ENCODE data around the gene TXNDC5. TPM values are rescaled to one million over a fixed set of nuclear protein-coding genes. Genes with fewer than 3 reads are reported as not detected.

The TXNDC5 gene
- total and polyA plus RNA-seq, 2 donors (not counting 3 experiments of a cell fraction or from before 2014, with no cell fraction given) = 1,665 to 2,629 TPM

DNA sequence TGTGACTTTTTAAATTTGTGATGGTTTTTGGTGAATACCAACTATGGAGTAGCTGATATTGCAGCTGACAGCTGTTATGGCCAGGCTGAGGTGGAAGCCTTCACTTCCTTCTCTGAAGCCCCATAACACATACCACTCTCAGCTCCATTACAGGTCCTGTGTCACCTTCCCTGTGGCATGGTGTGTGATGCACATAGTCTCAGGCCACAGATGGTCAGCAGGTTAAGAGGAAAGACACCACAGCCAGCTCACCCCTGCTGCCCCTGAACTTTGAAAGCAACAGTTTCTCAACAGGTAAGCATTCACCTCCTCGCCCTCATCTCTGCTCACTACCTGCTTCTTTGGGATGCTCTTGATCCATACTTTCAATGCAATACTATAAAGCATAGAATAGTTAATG is 7.7 kb downstream of the TXNDC5 start:
- dilution Hi-C loops (cut with MboI; ENCODE audit: extremely low pct_ligation_motif_present, low sequenced_read_pairs) = no loop called here
- peak overlapping the region; percentile 94 for H3K27ac ChIP-seq (ENCODE audit: insufficient read depth, low read depth, low read length)
- peaks cover 100% of the 10 kb centered on the region for H3K79me2 ChIP-seq (ENCODE audit: control insufficient read depth, insufficient read depth, low read length)
- H3K36me3 ChIP-seq (ENCODE audit: control insufficient read depth in 2 of 2, extremely low read depth in 1 of 2, insufficient read depth in 2 of 2, low read length in 2 of 2) = peaks cover 74 to 81% of the 10 kb centered on the region in 2 experiments
- H2AFZ ChIP-seq (ENCODE audit: low read depth, low read length) = no peak overlapping the region
- TF ChIP-seq, protein P1, sequence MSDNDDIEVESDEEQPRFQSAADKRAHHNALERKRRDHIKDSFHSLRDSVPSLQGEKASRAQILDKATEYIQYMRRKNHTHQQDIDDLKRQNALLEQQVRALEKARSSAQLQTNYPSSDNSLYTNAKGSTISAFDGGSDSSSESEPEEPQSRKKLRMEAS (IDR thresholded peaks at IDR 0.05; ENCODE audit: insufficient read depth, insufficient read length) = no peak
- no peak for TF ChIP-seq EZH2 (IDR thresholded peaks at IDR 0.05; ENCODE audit: borderline replicate concordance, low read depth, low read length, severe bottlenecking)
- TF ChIP-seq POLR2AphosphoS5 (IDR thresholded peaks at IDR 0.05; ENCODE audit: insufficient read depth, low read depth, low read length) = peak; percentile 35
- no peak for TF ChIP-seq GATA2 (IDR thresholded peaks at IDR 0.05; ENCODE audit: insufficient read depth, insufficient read length, low read depth, low read length)
- ChIA-PET POLR2A (interaction anchor here (0.7 to 3.1 kb wide), 6 partner anchors 13 to 103 kb away, joined by 3 to 17 read pairs (median 4); no protein-coding TSS in a partner anchor), CTCF (interaction anchor here (0.9 to 2.3 kb wide), 6 partner anchors 89 to 156 kb away, joined by 3 to 26 read pairs (median 4); no protein-coding TSS in a partner anchor)
- intact Hi-C loops (cut with micrococcal nuclease) = loop anchor here (10.0 kb wide), 1 partner anchor 312 kb away; no protein-coding TSS in a partner anchor
- H3K9ac ChIP-seq (replicated peaks; ENCODE audit: extremely low read depth, insufficient read depth, low read length) = peak overlapping the region; percentile 64
- H3K4me3 ChIP-seq (replicated peaks in 1 of 3; ENCODE audit: insufficient read depth in 1 of 3, low read depth in 1 of 3, low read length in 3 of 3) = no peak overlapping the region
- H3K4me1 ChIP-seq (ENCODE audit: control insufficient read depth, extremely low read depth, insufficient read depth, low read length) = peaks cover 97% of the 10 kb centered on the region
- H3K4me2 ChIP-seq (ENCODE audit: insufficient read depth, low read length) = peak overlapping the region; percentile 32
- no peaks in the 10 kb centered on the region for H3K9me1 ChIP-seq (replicated peaks; ENCODE audit: control insufficient read depth, extremely low read depth, insufficient read depth, low read length)
- H3K9me3 ChIP-seq (replicated peaks; ENCODE audit: control insufficient read depth, insufficient read depth, low read length) = no peaks in the 10 kb centered on the region
- DNase-seq (ENCODE audit: low read depth, low spot score) = peak; percentile 19
- no peaks in the 10 kb centered on the region for H3K27me3 ChIP-seq (ENCODE audit: control insufficient read depth in 2 of 2, insufficient read depth in 2 of 2, low read length in 2 of 2)
- H4K20me1 ChIP-seq (replicated peaks; ENCODE audit: control insufficient read depth, extremely low read depth, insufficient read depth, low read length) = no peaks in the 10 kb centered on the region
- FAIRE-seq = peak; percentile 53
- BruUV-seq (replicated peaks) = no TSS peak

DNA sequence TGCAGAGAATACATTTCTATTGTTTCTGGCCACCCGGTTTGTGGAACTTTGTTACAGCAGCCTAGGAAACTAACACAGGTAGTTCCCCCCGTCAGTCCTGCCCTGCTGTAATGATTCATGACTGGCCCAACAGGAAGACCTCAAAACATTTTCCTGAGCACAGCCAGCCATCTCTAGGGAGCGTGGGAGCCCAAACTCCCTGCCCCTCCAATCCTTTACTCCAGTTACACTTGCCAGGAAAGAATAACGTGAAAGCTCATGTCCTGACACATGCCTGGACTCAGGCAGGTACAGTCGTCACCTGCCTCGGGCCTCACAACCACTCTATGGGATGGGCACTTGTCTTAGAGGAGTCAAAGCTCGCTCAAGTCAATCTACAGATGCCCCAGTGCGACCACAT is 8.4 kb downstream of the TXNDC5 start:
- Histone ChIP-seq H3K9me3 (replicated peaks; ENCODE audit: control insufficient read depth, insufficient read depth, low read length) (no peaks in the 10 kb centered on the region), H3K9me1 (replicated peaks; ENCODE audit: control insufficient read depth, extremely low read depth, insufficient read depth, low read length) (no peaks in the 10 kb centered on the region), H3K4me2 (ENCODE audit: insufficient read depth, low read length) (peak overlapping the region; percentile 31), H3K27ac (ENCODE audit: insufficient read depth, low read depth, low read length) (peak overlapping the region; percentile 94), H4K20me1 (replicated peaks; ENCODE audit: control insufficient read depth, extremely low read depth, insufficient read depth, low read length) (no peaks in the 10 kb centered on the region), H3K9ac (replicated peaks; ENCODE audit: extremely low read depth, insufficient read depth, low read length) (peak overlapping the region; percentile 64), H3K4me1 (ENCODE audit: control insufficient read depth, extremely low read depth, insufficient read depth, low read length) (peaks cover 97% of the 10 kb centered on the region), H3K4me3 (replicated peaks in 1 of 3; ENCODE audit: insufficient read depth in 1 of 3, low read depth in 1 of 3, low read length in 3 of 3) (no peak overlapping the region), H3K79me2 (ENCODE audit: control insufficient read depth, insufficient read depth, low read length) (peaks cover 100% of the 10 kb centered on the region), H3K36me3 (ENCODE audit: control insufficient read depth in 2 of 2, extremely low read depth in 1 of 2, insufficient read depth in 2 of 2, low read length in 2 of 2) (peaks cover 74 to 80% of the 10 kb centered on the region in 2 experiments), H3K27me3 (ENCODE audit: control insufficient read depth in 2 of 2, insufficient read depth in 2 of 2, low read length in 2 of 2) (no peaks in the 10 kb centered on the region), H2AFZ (ENCODE audit: low read depth, low read length) (no peak overlapping the region)
- dilution Hi-C loops (cut with MboI; ENCODE audit: extremely low pct_ligation_motif_present, low sequenced_read_pairs) = no loop called here
- POLR2A ChIA-PET = interaction anchor here (0.7 to 3.1 kb wide), 5 partner anchors 13 to 99 kb away, joined by 3 to 17 read pairs (median 5); no protein-coding TSS in a partner anchor
- CTCF ChIA-PET = interaction anchor here (0.9 to 2.3 kb wide), 6 partner anchors 90 to 157 kb away, joined by 3 to 26 read pairs (median 4); no protein-coding TSS in a partner anchor
- FAIRE-seq = peak; percentile 59
- intact Hi-C loops (cut with micrococcal nuclease) = loop anchor here (10.0 kb wide), 1 partner anchor 313 kb away; no protein-coding TSS in a partner anchor
- TF ChIP-seq JUN (IDR thresholded peaks at IDR 0.05; ENCODE audit: borderline replicate concordance, insufficient read depth, insufficient read length, low read depth) (peak; percentile 18), POLR2A (IDR thresholded peaks at IDR 0.05; ENCODE audit: low read depth, low read length) (no peak)
- TF ChIP-seq, protein P2, sequence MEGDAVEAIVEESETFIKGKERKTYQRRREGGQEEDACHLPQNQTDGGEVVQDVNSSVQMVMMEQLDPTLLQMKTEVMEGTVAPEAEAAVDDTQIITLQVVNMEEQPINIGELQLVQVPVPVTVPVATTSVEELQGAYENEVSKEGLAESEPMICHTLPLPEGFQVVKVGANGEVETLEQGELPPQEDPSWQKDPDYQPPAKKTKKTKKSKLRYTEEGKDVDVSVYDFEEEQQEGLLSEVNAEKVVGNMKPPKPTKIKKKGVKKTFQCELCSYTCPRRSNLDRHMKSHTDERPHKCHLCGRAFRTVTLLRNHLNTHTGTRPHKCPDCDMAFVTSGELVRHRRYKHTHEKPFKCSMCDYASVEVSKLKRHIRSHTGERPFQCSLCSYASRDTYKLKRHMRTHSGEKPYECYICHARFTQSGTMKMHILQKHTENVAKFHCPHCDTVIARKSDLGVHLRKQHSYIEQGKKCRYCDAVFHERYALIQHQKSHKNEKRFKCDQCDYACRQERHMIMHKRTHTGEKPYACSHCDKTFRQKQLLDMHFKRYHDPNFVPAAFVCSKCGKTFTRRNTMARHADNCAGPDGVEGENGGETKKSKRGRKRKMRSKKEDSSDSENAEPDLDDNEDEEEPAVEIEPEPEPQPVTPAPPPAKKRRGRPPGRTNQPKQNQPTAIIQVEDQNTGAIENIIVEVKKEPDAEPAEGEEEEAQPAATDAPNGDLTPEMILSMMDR (IDR thresholded peaks at IDR 0.05; ENCODE audit: extremely low read depth in 1 of 2, insufficient read depth in 1 of 2, low read depth in 1 of 2, low read length in 2 of 2) = no peak
- BruUV-seq (replicated peaks) = no TSS peak
- DNase-seq (ENCODE audit: low read depth, low spot score) = peak; percentile 85

Measured in endothelial cell of umbilical vein (primary cell).